ENCODE results near the gene DDRGK1.

DDRGK1 gene

GRCh38 chr20:3204124-3204794, at the start of gene DDRGK1:
DDRGK1 (minus strand) TSS chr20:3204682; CDS start chr20:3204627, 55 bp downstream.
- DNase-seq = peak; percentile 91

- no peak for DNase-seq
These were observed 47.3 kb upstream of the DDRGK1 start for GRCh38 chr20:3251806-3252205.

DNA sequence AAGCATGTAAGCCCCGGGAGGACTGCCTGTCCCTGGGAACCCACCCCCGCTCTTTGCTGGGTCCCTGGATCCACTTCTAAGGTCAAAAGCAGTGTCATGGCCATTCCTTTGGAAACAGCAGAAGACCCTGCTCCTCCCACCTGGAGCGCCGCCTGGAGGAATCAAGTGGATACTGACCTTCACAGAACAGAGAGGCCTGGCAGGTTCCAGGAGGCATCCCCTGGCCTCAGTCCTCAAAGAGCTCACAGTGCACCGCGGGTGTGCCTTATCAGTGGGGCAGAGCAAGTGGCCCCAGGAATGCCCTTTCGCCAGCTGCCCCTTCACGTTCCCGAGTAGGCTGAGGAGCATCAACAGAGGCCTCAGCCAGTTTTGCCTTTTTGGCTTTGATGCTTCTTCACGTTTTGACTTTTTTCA, 45.6 kb upstream of the DDRGK1 start:
- peak; percentile 38 for DNase-seq

DNA sequence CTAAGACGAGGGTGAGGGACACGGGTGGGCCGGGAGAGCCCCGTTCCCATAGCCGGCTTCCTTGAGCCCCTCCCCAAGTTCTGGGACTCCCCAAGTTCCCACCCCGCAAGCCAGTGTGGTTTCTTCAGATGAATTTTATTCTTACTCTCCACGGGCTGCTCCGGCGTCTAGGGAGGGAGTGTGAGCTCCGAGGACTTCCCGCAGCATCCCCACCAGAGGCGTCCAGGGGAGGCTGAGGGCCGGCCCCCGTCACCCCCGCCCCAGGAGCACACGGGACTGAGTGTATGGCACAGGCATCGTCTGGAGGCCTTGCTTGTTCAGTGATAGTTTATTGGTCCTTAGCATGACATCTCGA, 44.5 kb upstream of the DDRGK1 start:
- no peak for DNase-seq

DNA sequence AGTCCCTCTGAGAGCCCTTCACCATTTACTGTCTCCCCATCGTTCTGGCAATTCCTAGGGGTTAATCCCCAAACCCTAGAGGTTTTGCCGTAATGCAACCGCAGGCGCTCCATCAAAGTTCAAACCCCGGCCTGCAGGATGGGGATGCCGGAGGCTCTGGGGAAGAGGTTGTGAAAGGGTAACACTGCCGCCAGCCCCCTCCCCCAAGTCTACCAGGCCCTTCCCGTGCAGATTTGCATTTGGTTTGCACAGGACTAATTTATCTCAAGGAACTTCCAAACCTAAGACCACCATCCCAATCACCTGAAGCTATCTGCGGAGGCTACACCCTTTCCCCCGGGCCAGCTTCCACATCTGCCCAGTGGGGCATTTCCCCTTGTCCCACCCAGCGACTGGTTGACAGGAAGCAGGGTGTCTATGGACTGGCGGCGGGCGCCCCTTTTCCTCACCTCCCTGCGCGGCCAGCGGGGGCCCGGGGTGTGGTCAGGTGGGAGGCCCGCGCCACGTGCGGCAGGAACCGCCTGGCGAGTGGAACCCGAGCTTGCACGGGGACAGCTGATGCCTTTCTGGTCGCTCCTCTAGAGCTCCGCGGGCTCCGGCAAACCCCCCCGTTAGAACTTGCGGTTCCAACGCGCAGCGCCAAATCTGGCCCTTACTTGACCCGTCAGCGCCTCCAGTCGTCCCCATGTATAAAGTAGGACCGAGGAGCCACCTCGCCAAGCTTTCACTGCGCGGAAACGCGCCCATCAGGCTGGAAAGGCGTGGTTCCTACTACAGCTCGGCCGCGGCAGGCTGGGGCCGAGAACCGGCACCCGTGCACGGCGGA, 43.9 kb upstream of the DDRGK1 start:
- DNase-seq = no peak

DNA sequence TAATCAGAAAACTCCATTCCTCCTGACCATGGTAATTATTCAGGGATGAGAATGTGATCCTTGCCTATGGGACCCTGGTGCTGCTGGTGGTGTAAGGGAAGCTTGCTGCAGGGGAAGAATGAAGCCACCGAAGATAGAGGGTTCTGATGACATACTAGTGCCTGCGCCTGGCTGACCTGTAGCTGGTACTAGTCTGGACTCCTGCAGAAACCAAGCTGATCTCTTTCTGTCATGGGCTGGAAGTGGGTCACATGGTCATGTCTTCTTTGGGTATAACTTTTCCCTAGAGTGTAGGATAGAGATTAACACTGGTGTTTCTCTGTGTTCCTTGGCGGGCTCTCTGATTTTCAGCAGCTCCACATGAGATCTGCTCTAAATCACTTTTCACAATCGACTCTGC, 43.2 kb upstream of the DDRGK1 start:
- no peak for DNase-seq

DNA sequence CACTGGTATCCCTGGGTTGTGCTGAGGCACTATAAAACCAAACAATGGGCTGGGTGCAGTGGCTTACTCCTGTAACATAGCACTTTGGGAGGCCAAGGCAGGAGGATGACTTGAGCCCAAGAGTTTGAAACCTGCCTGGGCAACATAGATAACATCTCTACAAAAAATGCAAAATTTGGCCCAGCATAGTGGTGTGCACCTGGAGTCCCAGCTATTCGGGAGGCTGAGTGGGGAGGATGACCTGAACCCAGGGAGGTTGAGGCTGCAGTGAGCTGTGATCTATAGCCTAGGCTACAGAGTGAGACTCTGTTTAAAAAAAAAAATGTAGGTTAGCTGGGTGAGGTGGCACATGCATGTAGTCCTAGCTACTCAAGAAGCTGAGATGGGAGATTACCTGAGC, 42.2 kb upstream of the DDRGK1 start:
- no peak for DNase-seq

DNA sequence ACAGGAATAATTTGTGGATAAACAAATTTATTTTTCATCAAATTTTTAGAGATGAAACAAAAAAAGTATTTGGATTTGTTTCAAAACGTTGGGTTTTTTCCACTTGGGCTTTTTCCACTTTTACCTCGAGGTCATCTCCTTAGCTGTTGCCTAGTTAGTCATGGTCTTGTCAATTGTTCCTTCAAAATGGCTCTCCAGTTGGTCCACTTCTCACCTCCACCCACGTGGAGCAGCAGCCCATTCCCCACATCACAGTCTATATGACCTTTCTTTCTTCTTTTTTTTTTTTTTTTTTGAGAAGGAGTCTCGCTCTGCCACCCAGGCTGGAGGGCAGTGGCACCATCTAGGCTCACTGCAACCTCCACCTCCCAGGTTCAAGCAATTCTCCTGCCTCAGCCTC, 41.2 kb upstream of the DDRGK1 start:
- no peak for DNase-seq

DNA sequence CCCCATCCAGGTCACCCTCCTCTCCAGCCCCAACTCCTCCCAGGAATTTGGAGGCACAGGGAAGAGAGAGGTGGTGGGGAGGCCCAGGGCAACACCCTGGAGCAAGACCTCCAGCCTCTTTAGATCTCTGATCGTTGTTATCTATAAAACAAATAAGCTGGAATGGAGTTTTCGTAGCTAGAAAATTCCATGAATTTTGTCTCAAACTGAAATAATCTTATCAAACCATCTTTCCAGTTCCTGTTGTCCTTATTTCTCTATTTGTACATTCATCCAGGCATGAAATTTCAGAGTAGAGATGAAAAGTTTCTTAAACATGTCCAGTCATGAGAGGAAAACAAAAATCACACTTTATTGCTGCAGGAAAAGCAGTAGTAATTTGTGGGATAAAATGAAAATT, 40.7 kb upstream of the DDRGK1 start:
- DNase-seq = no peak

DNA sequence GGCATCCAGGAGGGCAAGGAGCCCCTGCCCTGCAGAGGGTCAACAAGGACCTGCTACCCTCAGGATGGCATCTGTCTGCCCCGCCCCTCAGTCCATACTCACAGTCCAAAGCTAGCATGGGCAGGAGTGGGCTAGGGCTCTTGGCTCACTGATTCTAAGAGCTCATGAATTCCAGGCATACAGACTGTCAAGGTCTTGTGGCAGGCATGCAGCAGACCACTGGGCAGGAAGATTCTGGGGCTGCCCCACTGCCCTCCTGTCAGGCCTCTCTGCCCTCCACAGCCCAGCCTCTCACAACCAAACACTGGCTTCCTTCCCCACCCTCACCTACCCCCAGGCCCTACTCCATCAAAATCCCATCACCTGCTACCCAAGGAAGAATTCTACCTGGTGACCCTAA, 40.1 kb upstream of the DDRGK1 start:
- DNase-seq = no peak

DNA sequence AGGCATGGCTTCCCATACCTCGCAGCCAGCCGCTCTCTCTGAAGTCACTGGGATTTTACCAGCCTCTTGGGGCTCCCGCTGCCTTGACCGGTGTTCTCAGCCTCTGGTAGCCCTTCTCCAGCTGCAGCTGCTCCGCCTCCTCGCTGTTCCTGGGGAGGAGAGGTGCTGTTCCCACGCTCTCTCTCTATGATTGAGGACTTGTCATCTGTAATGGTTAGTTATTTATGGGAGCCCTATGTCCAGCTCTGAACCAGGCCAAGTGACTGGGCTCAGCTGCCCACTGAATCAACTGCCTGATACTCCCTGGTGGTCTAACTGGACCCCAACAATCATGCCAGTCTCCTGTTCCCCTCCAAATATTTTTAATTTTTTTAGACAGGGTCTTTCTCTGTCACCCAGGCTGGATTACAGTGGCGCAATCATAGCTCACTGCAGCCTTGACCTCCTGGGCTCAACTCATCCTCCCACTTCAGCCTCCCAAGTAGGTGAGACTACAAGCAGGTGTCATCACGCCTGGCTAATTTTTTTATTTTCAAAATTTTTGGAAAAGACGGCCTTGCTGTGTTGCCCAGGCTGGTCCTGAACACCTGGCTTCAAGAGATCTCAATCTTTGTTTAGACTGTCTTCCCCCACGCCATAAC, 39.4 kb upstream of the DDRGK1 start:
- DNase-seq = no peak

DNA sequence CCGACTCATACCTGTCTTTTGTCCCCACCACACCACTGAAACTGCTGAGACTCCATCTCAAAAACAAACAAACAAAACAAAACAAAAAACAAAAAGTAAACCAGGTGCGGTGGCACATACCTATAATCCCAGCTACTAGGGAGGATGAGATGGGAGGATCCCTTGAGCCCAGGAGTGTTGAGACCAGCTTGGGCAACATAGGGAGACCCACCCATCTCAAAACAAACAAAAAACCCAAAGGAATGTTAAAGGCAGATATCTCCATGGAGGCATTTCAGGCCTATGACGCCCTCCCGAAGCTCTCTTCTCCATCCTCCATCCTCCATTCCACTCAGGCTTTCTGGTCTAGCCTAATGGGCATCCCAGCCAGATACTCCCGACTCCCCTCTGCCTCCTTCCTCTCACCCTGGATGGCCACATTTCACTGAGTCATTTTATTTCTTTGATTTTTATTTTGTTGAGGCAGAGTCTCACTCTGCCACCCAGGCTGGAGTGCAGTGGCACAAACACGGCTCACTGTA, 37.8 kb upstream of the DDRGK1 start:
- DNase-seq = no peak

- DNase-seq = no peak
These were observed 36.4 kb upstream of the DDRGK1 start for GRCh38 chr20:3240776-3241363.

DNA sequence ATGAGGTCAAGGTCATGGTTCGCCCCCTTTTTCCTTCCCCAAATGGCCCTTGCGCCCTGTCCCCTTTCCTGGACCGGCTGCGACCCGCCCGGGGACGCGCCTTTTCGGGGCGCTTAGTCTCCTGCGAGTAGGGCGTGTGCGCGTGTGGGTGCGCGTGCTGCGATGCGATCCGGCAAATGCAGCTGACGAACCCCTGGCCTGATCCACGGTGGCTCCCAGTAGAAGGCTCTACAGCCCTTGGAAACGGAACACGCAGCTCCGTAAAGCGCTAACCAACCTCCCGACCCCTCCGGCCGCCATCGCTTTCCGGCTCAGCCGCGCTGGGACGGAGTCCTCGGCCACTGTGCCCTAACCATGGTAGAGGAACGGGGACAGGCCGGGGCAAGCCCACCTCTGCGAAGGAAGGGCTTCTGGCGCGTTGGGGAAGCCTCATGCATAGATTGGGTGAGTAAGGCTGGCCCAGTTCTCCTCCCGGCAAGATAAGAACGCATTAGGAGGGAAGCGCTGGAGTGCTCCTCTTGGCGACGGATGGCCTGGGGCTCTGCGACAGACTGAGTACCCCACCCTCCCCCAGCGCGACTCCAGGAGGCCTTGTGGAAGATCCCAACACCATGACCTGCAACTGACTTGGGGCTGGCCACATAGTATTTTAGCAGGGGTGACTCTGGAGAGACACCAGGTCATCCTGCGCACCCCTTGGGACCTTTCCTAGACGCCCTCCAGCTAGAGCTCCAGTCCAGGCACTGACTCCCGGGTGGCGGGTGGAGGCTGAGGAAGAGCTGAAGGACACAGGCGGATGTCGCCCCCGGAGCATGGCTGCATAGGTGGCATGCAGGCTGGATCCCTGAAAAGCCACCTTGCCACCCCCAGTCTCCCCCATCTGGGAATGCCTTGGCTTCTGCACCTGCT, 35.6 kb upstream of the DDRGK1 start:
- no peak for DNase-seq

DNA sequence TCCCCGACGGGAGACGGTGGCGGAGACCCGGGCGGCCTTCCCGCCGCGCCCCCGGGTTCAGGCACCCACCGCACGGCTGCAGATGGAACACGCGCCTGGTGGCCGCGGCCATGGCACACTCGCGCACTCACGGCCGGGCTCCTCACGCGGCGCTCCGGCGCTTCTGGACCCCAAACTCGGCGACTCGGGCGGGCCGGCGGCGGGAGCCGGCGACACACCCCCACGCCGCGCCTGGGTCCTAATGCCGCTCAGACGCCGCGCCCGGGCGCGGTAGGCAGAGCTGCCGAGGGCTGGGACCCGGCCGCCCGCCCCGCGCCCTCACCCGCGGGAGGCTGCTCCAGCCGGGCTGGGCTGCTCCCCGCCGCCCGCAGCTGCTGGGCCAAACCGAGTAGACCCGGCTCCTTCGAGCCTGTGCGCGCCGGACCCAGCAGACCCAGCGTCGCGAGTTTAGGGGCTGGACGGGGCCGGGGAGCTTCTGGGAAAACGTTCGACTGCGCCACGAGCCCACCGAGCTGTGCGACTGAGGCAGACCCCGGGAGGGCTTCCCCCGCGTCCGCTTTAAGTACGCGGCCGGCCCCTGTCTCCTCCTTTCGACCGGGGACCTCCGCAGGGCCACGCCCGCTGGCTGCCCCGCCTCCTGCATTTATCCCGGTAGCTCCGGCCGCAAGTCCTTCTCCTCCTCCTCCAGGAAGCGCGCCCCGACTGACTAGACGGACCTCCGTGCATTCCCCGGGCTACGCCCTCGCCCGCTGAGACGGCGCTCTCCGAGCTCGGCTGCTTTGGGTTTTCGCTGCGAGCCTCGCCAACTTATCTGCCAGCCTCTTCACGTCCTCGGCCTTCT, 34.8 kb upstream of the DDRGK1 start, which contains the start of gene SLC4A11:
SLC4A11 (minus strand) TSS at position 165 of the 841 bp plus-strand sequence; CDS start at position 112, 53 bp downstream.
- peak; percentile 44 for DNase-seq

DNA sequence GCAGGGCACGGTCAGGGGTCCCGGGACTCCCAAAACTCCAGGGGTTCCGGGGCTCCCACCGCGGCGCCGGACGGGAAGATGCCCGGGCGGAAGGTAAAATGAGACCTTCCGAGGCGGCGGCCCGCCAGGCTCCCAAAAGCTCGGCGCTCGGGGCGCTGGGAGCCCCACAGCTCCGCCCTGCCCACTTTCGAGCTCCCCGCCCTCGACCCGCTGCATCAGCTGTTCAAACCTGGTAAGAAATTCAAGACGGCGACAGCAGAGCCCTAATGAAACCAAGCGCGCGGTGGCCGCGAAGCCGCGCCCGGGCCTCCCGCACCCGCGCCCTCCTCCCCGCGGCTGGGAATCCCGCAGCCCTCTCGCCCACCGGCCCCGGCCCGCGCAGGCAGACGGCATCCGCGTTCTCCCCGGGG, 34.1 kb upstream of the DDRGK1 start:
- DNase-seq = no peak

DNA sequence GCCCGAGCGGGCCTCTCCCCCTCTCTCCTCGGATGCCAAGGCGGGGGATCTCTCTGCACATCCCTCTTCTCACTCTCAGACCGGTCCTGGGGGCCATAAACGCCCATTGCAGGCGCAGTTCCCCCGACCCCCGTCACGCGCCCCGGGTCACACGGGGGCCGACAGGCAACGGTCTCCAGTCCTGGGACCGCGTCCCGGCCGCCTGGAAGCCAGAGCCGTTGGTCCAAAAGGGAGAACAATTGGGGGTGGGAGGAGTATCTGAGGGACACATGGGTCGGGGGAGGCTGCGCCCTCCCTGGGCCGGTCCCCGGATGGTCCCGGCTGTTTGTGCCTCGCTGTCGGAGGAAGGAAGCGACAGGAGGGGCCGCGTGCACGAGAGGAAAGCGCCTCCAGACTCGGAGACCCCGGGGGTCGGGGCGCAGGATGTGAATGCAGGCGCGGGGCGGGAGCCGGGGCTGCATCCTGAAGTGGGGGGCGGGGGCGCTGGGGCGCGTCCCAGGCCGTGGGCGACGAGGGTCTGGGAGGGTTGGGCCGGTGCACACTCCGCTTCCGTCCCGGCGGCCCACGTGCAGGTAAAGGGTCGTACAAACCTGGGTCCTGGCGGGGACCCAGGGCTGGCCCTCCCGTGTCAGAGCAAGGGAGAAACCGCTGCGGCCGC, 33.6 kb upstream of the DDRGK1 start:
- DNase-seq = no peak

DNA sequence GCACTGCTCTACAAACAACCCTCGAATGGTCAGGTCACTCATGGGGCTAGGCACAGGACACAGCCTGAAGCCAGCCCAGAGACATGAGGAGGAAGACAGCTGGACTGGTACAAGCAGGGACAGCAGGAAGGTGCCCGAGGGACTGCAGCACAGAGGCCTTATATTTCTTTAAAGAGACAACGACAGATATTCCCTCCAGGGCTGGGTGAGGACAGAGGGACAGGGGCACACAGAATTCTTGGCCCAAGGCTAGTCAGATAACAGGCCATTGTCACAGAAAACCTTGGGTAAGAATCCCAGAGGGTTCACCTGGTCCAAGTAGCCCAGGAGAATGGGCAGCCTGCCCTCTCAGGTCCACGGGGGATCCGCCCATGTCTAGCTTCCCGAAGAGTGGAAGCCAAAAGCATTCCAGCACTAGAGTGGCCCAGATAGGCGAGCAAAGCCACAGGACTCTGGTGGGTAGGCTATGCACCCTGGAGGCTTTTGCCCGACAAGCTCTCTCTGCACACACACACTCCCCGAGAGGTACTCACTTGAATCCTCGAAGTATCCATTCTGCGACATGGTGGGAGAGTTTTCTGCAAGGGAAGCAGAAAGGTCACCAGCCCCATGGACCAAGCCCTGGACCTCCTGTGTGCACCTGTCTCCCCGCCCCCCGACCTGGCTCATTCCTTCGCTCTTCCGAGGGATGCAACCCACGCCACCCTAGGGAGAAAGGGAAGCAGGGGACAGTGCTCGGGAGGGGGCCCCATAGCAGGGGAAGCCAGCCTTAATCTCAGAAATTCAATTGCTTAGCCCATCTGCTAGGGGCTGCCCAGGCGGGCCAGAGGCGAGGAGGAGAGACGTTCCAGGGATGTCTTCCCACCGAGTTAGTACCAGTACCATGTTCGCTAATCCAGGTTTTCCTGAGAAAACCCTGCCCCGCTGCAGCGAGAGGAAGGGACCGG, 32.8 kb upstream of the DDRGK1 start:
- DNase-seq = no peak

- DNase-seq = no peak
These were observed 31.3 kb upstream of the DDRGK1 start for GRCh38 chr20:3235666-3236324.
